ENCODE results near the gene ADAR. TPM values are rescaled to one million over a fixed set of nuclear protein-coding genes. Genes with fewer than 3 reads are reported as not detected.

ADAR gene
- polyA plus RNA-seq, 3 donors: 144 to 150 (median 146) TPM

DNA sequence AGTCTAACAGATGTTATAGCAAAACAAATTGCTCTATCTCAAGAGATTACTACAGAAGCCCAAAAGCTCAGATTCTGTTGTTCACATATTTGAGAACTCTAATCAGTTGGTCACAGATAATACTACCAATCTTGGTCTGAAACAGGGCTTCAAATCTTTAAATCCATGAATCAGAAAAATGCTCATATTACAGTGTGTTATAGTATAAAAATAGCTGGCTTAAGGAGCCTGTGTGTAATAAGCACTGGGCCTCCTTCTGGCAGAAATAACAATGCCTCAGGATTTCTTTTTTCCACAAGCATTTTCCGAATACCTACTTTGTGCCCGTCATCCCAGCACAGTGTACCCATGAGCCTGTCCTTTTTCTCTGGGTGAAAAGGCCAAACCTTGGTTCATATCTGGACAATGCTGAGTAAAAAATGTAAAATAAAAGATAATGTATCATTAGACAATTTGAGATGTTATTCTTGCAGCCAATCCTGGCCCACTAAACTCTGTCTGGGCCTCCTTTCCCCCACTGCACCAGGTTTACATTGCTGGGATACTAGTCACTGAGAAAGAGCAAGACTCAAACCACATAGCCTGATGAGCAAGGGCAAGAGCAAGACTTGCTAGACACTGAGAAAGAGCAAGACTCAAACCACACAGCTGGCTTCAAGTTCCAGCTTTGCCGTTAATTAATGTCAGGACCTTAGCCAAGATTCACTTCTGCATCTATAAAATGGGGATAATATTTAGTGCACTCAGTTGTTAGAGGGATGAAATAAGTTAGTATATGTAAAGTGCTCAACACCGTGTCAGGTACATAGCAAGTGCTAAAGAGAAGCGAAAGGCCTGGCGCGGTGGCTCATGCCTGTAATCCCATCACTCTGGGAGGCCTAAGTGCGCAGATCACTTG lies 17.0 kb upstream of the ADAR start:
- no peak for DNase-seq (ENCODE audit: extremely low read depth in 1 of 11, low read depth in 9 of 11, low spot score in 4 of 11)

DNA sequence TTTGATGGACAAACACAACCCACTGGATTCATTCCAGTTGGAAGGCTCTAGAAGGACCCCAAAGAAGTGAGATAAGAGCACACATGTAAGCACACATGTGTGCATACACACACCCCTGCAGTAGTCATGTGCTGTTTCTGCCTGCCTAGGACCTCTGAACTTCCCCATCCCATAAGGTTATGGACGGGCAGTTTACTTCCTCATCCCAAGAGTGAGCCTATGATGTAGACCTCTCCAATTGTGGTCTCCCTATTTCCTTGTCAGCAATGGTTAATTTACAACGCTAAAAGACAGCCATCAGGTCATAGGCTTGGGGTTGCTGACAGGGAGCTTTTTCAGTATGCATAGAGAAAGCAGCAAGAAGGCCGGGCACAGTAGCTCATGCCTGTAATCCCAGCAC lies 15.4 kb upstream of the ADAR start:
- DNase-seq (ENCODE audit: extremely low read depth in 1 of 11, low read depth in 9 of 11, low spot score in 4 of 11): no peak

DNA sequence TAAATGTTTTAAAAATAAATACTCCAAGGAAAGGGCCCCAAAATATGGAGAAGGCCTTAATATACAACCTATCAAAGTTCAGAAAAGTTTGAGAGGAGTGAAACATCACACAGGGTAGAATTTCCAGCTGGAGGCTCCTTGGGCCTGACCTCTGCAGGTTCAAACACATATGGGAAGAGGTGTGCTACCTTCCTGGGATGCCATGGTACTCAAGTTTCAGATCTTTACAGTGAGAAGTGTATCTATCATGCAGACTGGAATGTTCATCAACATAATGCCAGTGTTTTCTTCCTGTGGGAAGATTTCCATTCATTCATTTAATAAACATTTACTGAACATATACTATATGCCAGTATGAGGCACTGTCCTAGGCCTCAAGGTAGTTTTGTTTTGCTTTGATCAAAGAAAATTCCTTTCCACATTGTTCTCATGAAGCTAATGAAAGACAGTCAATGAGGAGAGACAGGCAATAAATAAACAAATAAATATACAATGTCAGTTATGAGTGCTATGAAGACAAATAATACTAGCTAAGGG lies 14.6 kb upstream of the ADAR start:
- no peak for DNase-seq (ENCODE audit: extremely low read depth in 1 of 11, low read depth in 9 of 11, low spot score in 4 of 11)

DNA sequence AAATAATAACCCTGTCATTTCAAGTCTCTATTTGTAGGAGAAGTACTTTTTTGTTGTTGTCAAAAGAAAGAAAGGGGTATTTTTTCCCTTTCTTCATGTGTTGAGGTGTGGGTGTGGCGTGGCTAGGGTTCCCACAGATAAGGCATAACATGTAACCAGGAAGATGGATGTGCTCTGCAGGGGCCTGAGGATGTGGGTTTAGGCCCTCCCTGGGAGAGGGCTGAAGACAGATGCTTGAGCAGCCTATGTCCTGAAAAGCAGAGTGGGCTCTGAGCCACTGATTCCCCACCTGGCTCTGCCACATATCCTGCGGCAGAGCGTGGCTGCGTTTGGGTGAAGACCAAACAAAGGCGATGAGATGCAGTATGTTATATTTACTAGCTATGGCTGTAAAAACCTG lies 13.9 kb upstream of the ADAR start:
- DNase-seq (ENCODE audit: extremely low read depth in 1 of 11, low read depth in 9 of 11, low spot score in 4 of 11): no peak

DNA sequence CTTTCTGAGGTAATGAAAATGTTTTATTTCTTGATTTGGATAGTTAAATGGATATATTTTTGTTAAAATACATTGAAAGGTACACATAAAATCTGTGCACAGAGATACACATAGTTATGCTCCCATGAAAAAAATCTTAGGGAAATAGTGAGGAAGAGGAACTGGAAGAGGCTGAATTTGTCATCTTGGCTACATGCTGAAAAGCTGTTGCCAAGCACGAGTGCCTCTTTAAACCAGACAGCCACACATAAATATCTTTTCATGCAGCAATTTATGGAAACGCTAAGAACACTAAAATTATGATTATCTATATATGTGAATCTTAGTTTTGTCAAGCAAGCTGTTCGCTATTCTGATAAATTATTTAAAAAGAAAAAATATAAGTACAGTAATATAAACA lies 12.8 kb upstream of the ADAR start:
- DNase-seq (ENCODE audit: extremely low read depth in 1 of 11, low read depth in 9 of 11, low spot score in 4 of 11): no peak

DNA sequence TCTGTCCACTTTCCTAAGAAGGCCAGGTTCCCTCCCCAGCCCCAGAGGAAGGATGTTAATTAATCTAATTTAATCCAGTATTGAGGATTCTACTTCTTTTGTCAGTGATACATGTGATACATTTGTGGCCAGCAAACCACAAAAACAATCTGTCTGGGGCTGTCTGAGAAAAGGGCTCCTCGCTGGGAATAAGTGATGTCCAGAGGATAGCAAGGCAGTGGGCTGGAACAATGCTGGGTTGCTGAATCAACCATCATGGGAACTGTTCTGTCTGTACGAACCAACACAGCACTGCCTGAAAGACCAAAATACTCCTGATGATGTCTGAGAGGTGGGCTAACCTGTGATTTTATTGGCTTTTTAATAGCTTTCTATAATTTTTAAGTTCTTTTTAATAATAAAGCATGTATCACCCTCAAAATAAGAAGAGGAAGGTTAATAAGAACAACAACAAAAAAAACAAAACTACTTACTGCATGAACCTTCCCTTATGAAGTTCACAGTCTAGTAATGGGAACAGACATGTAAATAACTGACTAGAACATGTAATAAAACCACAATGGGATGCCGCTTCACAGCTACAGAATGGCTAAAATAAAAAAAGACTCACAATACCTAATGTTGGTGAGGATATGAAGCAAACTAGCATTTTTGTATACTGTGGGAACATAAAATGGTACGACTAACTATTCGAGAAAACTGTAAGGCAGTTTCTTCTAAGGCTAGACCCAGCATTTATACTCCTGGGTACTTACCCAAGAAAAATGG lies 11.4 kb upstream of the ADAR start:
- DNase-seq (ENCODE audit: extremely low read depth in 1 of 11, low read depth in 9 of 11, low spot score in 4 of 11): no peak

DNA sequence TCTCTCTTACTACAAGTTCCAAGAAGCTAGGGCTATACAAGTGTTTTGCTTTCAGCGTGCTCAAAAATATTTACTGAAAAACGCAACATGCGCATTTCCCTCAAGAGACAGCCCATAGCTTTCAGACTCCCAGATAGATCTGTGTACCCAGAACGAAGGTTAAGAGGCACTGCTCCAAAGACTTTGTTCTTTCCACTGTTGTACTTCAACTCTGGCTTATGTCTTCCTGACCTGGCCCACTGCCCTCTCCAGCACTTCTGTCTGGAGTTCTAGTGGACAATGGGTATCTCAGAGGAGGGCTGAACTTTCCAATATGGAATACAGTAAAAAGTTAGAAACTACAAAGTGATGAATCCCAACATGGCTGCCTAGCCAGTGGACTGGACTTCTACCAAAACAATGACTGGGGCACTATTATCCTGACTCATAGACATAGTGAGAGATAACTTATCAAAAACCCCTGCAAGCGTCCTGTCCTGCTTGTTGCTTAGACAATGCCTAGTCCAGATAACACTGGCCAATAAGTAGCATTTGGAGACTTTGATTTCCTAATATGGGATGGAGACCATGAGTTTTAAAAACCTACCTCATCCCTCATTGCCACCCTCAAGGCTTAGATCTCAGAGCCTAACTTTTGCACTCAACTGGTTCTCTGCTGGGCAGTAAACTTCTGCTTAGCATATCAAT lies 8.8 kb upstream of the ADAR start:
- no peak for DNase-seq (ENCODE audit: extremely low read depth in 1 of 11, low read depth in 9 of 11, low spot score in 4 of 11)

DNA sequence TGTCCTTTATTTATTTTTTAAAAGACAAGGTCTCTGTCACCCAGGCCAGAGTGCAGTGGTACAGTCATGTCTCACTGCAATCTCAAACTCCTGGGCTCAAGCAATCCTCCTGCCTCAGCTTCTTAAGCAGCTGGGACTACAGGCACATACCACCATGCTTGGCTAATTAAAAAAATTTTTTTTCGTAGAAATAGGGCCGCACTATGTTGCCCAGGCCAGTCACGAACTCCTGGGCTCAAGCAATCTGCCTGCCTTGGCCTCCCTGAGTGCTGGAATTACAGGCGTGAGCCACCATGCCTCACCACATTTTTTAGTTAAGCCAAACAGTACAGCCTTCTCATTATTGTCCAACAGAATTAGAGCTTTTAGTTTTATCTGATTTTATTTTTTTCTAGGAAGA lies 7.4 kb upstream of the ADAR start:
- no peak for DNase-seq (ENCODE audit: extremely low read depth in 1 of 11, low read depth in 9 of 11, low spot score in 4 of 11)

DNA sequence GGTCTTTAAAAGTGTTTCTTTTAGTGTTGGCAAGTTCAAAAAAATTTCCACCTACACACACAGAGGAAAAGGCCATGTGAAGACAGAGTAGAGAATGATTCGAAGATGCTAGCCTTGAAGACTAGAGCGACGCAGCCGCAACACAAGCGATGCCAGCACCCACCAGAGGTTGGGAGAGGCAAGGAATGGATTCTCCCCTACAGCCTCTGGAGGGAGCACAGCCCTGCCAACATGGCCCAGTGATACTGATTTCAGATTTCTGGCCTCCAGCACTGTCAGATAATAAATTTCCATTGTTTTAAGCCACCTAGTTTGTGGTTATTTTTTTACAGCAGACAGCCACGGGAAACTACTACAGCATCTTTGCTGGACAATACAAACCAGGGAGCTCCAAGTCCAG lies 6.9 kb upstream of the ADAR start:
- DNase-seq (ENCODE audit: extremely low read depth in 1 of 11, low read depth in 9 of 11, low spot score in 4 of 11): no peak

DNA sequence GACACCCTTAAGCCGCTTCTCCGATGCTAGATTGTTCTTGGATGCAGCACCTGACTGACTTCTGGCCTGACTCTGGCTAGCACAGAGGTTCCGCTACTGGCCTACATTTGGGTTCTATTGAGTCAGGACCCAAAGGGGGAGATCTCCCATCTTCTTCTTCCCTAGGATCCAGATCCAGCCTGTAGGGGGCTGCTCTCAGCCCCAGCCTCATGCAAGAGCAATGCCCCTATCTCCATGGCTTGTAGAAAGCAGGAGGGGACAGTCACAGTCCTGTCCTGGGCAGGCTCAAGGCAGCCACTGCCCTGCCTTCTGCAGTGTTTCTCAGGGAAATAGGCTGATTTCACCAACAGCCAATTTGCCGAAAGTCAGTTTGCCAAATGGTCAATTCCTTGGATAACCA lies 6.3 kb upstream of the ADAR start:
- no peak for DNase-seq (ENCODE audit: extremely low read depth in 1 of 11, low read depth in 9 of 11, low spot score in 4 of 11)

DNA sequence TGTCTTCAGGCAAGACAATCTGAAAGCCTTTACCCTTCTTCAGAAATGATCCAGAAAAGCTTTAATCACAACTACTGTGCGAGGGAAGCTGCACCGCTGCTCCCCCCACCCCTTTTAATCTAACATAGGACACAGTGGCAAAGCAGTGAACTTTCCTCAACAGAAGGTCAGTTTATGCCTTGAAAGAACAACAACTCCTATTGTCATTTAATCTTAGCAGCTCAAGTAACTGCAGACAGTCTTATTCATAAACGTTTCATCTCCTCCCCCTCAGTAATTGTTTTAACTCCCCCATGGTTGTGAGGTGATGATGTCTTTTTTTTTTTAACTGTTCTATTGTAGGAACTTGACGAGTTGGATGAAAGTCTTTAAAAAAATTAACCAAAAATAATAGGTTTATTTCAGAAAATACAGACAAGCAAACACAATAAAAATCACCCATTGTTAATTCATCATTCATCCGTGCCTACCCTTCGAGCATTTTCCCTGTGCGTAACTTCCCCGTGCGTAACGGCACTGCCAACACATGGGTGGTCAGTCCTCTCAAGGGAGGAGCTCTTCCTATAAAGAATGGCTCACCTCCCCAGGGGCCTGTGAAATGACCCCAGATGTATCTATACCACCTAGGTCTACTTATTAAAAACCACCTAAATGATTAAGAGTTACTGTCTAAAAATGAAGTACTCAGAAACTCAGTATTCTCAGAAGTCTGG lies 3.3 kb upstream of the ADAR start:
- peak in 4 of 11 donors; percentile 5 to 16 (median 10) for DNase-seq (ENCODE audit: extremely low read depth in 1 of 11, low read depth in 9 of 11, low spot score in 4 of 11)

DNA sequence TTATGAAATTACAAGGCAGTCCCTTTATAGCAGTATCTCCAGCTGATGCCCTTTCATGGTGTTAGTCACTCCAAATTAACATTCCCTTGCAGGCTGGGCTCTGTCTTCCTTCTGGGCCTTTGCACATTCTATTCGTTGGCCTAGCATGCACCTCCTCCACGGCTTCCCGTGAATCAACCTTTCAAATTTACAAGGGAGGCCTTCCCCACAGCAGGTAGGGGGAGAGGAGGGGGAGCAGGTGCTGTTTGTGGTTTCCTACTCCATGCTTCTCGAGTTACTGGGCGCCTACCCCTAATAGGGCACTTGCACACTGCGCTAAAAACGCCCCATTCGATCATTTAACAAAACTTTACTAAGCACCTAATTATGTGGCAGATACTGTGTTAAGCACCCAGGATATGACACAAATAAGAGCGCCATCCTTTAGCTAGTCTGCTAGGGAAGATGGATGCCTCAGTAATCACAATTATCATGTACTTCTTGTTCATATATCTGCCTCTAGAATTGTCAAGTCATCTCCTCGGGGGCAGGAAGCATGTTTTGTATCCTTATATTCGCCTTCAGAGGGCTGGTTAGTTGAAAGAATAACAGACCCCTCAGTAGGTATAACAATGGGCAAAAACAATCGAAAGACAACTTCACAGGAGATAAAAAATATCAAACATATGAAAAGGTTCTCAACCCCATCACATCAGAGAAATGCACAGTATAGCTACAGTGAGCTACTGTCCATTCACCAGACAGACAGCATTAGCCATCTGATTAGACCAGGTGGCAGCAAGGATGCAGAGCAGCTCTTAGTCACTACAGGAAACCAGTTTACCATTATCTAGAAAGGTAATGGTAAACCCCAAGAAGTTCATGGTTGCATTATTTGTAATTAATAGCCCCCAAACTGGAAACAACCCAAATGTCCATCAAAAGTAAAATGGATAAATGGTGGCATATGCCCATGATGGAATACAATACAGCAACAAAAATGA lies 1.7 kb upstream of the ADAR start:
- DNase-seq (ENCODE audit: extremely low read depth in 1 of 11, low read depth in 9 of 11, low spot score in 4 of 11): no peak

DNA sequence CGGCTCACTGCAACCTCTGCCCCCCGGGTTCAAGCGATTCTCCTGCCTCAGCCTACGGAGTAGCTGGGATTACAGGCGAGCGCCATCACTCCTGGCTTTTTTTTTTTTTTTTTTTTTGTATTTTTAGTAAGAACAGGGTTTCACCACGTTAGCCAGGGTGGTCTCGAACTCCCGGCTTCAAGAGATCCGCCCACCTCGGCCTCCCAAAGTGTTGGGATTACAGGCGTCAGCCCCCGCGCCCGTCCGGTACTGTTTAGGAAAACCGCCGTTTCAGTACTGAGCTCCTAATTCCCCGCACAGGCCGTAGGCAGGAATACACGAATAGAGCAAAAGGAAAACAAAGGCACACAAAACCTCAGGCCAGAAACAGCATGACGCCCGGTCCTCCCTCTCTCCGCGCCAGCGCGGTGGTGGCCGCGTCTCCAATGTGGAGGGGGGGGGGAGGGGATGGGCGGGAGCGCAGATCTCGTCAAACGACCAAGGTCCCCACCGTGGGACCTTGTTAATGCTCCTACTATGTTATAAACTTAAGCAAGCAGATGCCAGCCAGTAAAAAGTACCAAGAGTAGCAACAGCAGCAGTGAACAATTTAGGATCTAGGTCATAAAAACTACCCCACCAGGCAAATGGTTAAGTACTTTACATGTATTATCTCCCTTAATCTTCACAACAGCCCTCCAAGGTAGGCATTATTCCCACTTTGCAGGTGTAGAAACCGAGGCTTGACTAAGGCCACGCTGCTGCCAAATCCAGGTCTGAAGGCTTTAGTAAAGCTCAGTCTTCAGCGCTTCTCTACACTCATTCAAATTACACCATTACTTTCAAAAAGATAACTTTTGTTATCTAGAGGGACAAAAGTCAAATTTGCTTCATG lies 648 bp upstream of the ADAR start:
- DNase-seq (ENCODE audit: extremely low read depth in 1 of 11, low read depth in 9 of 11, low spot score in 4 of 11): peak in 10 of 11 donors; percentile 29 to 58 (median 42)

DNA sequence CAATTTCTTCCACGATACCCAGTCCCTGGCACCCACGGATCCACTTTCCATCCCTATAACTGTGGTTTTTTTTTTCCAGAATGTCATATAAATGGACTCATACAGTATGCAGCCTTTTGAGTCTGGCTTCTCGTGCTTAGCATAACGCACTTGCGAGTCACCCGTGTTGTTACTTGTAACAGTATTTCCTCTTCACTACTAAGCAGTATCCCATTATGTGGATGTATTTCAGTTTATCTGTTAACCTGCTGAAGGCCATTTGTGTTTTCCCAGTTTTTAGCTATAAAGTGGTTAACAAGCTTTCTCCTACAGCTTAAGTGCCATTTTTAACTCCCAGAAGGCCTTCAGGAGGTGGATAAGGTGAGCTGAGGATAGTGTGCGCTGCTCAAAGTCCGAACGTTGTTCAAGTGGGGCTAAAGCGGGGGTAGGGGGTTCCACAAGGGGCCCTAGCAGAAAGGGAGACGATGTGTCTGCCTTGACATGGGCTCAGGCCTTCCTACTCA lies 829 bp downstream of the ADAR start:
- peak in 3 of 11 donors; percentile 8 to 31 (median 16) for DNase-seq (ENCODE audit: extremely low read depth in 1 of 11, low read depth in 9 of 11, low spot score in 4 of 11)

DNA sequence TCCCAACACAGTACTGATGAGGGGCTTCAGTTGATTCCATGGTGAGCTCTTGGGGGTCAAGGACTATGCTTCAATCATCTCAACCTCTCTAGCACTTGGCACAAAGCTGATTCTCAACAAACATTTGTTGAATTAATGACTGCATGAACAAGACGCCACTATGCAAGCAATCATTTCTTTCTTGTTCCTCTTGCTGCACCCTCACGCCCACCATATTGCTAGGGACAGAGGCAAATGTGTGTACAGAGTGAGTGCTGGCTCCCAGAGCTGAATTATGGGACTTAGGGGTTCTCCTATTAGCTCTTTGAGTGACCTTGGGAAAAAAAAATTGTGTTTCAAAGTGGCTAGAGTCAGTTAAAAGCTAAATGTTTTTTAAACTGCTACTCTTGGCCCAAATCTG lies 2.5 kb downstream of the ADAR start:
- DNase-seq (ENCODE audit: extremely low read depth in 1 of 11, low read depth in 9 of 11, low spot score in 4 of 11): no peak

DNA sequence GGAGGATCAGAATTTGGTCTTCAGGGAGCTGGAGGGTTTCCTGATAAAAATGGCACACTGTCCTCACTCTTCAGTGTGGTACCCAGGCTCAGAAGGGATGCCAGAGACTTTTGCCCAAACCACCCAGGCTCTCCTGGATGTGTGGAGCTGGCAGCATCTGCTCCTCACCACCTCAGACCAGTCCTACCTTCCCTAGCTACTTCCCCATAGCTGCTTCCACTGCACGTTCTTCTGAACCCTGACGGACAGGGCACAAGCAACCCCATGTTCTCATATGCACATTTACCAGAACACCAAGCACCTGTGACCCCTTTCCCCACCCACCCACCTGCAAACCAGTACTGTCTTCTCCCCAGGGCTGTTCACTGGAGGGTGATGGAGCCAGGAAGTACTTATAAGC lies 4.7 kb downstream of the ADAR start:
- no peak for DNase-seq (ENCODE audit: extremely low read depth in 1 of 11, low read depth in 9 of 11, low spot score in 4 of 11)

DNA sequence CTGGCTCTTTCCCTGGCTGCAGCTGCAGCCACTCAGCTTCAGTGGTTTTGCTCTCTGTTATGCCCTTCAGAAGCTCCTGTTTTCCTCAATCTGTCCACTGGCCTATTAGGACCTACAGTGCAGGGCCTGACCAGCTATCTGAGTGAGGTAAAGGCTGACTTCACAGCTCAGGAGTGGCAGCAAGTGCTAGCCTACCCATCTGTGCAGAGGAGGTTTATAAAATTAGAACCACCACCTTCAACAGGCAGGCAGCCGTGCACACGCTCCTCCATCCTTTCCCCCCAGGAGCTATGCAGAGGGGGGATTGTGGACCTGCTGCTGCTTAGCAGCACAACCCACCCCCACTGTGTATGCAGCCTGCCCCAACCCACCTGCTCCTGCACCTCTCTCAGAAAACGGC lies 8.3 kb downstream of the ADAR start:
- DNase-seq (ENCODE audit: extremely low read depth in 1 of 11, low read depth in 9 of 11, low spot score in 4 of 11): no peak

Measured in renal cortex interstitium (tissue), 11 donors.